ENCODE data around the gene RAB44. TPM values are rescaled to one million over a fixed set of nuclear protein-coding genes. Genes with fewer than 3 reads are reported as not detected.

Gene RAB44
- total and polyA plus RNA-seq, 2 of the 13 experiments (the other 11 are each of a cell fraction or from before 2014, with no cell fraction given): not detected

GRCh38 chr6:36676141-36677058, 21.2 kb upstream of the RAB44 start (continued):
- TF ChIP-seq HMGXB3 (CRISPR knock-in tag; IDR thresholded peaks at IDR 0.05; ENCODE audit: borderline replicate concordance): peak; percentile 64; the same call in 1 of the 2 replicates
- peak; percentile 18; the same call in 1 of the 2 replicates for TF ChIP-seq ERF (CRISPR knock-in tag; IDR thresholded peaks at IDR 0.05)
- peak; percentile 65; the same call in 1 of the 2 replicates for TF ChIP-seq MIXL1 (CRISPR knock-in tag; IDR thresholded peaks at IDR 0.05)
- TF ChIP-seq ZNF839 (CRISPR knock-in tag; IDR thresholded peaks at IDR 0.05; ENCODE audit: borderline replicate concordance): no peak
- TF ChIP-seq TCF7L2 (IDR thresholded peaks at IDR 0.05; ENCODE audit: low read depth, low read length): no peak
- no peak for TF ChIP-seq ZNF776 (CRISPR knock-in tag; IDR thresholded peaks at IDR 0.05)
- TF ChIP-seq UBTF (CRISPR knock-in tag; IDR thresholded peaks at IDR 0.05): peak; percentile 44; the same call in 1 of the 2 replicates
- TF ChIP-seq HOXA3 (CRISPR knock-in tag; IDR thresholded peaks at IDR 0.05): no peak
- TF ChIP-seq THYN1 (CRISPR knock-in tag; IDR thresholded peaks at IDR 0.05; ENCODE audit: borderline replicate concordance, low read depth): no peak
- TF ChIP-seq ZBTB37 (CRISPR knock-in tag; IDR thresholded peaks at IDR 0.05): no peak
- TF ChIP-seq ZNF891 (CRISPR knock-in tag; IDR thresholded peaks at IDR 0.05): peak; percentile 74
- TF ChIP-seq ESRRA (CRISPR knock-in tag; IDR thresholded peaks at IDR 0.05; ENCODE audit: low read depth): no peak
- TF ChIP-seq EEA1 (CRISPR knock-in tag; IDR thresholded peaks at IDR 0.05; ENCODE audit: borderline replicate concordance): peak; percentile 70; the same call in 1 of the 2 replicates
- TF ChIP-seq TEF (CRISPR knock-in tag; IDR thresholded peaks at IDR 0.05): no peak
- peak; percentile 52; the same call in 1 of the 2 replicates for TF ChIP-seq PITX1 (CRISPR knock-in tag; IDR thresholded peaks at IDR 0.05)
- TF ChIP-seq POLR2AphosphoS5 (IDR thresholded peaks at IDR 0.05; ENCODE audit: low read depth, low read length): peak; percentile 89
